C1 segment of cervical spinal cord (tissue), 14 donors: ENCODE data around the gene RFPL4A.

Experiments used
- DNase-seq, 14 donors: peaks; one replicate each; lab custom pipeline; 2025; lab: John Stamatoyannopoulos, UW

The RFPL4A gene

DNA sequence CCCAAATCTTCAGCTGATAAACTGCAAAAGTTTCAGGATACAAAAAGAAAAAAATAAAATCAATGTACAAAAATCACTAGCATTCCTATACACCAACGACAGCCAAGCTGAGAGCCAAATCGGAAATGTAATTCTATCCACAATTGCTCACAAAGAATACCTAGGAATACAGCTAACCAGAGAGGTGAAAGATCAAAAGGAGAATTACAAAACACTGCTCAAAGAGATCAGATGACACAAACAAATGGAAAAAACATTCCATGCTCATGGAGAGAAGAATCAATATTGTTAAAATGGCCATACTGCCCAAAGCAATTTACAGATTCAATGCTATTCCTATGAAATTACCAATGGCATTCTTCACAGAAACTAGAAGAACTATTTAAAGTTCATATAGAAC, 43.4 kb downstream of the RFPL4A start:
- DNase-seq: no peak

DNA sequence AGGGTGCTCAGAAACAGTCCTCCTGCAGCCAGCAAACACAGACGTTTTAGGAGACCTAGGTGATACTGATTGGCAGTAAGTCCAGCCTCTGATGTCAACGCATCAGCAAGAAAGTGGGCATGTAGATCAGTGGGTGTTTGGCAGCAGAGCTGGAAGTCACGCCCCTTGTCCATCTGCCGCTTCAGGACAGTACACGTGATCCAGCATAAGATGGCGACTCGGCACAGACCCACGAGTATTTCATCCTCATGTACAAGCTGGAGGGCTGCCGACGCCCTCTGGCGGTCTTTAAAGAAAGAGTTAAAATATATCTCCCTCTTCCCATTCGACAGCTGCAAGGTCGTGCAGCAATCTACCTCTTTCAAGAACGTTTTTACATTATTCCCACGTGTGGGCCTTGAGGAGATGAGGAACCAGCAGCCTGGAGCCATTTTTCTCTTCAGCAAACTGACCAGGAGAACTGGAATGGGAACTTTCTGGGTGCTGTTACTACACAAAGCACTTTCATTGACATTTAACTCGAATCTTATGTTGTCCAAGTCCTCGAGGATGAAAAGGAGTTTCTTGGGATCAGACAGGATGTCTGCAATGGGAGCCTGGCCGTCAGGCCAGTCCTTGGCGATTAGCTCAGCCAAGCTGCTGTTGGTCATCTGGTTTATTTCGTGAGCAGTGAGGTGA, 50.6 kb downstream of the RFPL4A start:
- peak in 1 of 14 donors; percentile 0 for DNase-seq

DNA sequence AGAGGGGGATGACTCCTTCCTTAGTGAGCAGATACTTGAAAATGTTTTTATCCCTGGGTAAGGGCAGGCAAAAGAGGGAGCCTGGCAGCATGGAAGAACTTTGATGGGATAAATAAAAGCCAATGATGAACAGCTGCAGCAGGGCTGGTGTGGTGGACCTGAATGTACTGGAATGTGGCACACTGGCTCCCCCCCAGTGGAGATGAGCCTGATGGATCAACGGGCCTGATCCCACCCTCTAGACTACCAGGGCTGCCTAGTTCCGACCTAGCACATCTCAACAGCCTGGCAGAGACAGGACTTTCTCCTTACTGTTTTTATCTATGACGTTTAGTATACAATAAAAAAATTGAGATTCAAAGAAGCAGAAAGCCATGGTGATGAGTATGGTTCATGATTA, 52.4 kb downstream of the RFPL4A start:
- no peak for DNase-seq

DNA sequence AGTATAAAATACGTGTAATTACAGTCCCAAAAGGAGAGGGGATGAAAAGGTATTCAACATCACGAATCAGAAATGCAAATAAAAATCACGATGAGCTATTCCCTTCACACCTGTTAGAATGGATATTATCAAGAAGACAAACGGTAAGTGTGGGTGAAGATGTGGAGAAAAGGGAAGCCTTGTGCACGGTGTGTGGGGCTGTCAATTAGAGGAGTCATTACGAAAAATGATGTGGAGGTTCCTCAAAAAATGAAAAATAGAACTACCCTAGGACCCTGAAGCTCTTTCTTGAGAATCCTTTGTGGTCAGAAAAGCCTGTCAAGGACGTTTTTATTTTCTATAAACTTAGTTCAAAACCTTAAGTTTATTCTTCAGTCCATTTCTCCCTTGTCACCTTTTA, 53.6 kb downstream of the RFPL4A start:
- no peak for DNase-seq
